ENCODE results near the gene ZRANB3. TPM values are rescaled to one million over a fixed set of nuclear protein-coding genes. Genes with fewer than 3 reads are reported as not detected.
"Not testable (repeated sequence)": the region's sequence is repeated elsewhere in the genome, so short reads cannot be mapped to it uniquely, and the experiment has no call there.

ZRANB3 gene
- total RNA-seq, 4 donors from 2014 or later = 1.6 to 7.4 (median 2.8) TPM

GRCh38 chr2:135124924-135125886 lies 405.8 kb downstream of the ZRANB3 start:
- Histone ChIP-seq H3K27ac (no peak overlapping the region), H3K4me3 (no peak overlapping the region), H3K27me3 (no peaks in the 10 kb centered on the region), H3K36me3 (peaks cover 0 to 59% (median 0%) of the 10 kb centered on the region in 3 donors), H3K4me1 (no peaks in the 10 kb centered on the region), H3K9me3 (no peaks in the 10 kb centered on the region)
- TF ChIP-seq, protein P1, sequence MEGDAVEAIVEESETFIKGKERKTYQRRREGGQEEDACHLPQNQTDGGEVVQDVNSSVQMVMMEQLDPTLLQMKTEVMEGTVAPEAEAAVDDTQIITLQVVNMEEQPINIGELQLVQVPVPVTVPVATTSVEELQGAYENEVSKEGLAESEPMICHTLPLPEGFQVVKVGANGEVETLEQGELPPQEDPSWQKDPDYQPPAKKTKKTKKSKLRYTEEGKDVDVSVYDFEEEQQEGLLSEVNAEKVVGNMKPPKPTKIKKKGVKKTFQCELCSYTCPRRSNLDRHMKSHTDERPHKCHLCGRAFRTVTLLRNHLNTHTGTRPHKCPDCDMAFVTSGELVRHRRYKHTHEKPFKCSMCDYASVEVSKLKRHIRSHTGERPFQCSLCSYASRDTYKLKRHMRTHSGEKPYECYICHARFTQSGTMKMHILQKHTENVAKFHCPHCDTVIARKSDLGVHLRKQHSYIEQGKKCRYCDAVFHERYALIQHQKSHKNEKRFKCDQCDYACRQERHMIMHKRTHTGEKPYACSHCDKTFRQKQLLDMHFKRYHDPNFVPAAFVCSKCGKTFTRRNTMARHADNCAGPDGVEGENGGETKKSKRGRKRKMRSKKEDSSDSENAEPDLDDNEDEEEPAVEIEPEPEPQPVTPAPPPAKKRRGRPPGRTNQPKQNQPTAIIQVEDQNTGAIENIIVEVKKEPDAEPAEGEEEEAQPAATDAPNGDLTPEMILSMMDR (IDR thresholded peaks at IDR 0.05) = no peak
- no peak for TF ChIP-seq POLR2A (IDR thresholded peaks at IDR 0.05)
- DNase-seq = no peak

DNA sequence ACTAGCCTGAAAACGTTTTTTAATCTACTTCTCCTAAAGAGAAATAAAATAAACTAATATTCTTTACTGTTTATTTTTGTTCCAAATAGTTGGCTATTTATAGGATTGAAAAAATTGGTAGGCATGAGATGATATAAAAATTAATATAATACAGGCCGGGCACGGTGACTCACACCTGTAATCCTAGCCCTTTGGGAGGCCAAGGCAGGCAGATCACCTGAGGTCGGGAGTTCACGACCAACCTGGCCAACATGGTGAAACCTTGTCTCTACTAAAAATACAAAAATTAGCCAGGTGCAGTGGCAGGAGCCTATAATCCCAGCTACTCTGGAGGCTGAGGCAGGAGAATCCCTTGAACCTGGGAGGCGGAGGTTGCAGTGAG lies 409.4 kb downstream of the ZRANB3 start:
- not testable (repeated sequence) for H3K9me3 ChIP-seq, H3K4me3 ChIP-seq, H3K27me3 ChIP-seq, DNase-seq, H3K4me1 ChIP-seq, H3K27ac ChIP-seq
- peaks cover 0 to 27% (median 0%) of the 10 kb centered on the region in 3 donors for H3K36me3 ChIP-seq

- H3K27ac ChIP-seq = no peak overlapping the region
- TF ChIP-seq POLR2A (IDR thresholded peaks at IDR 0.05) = no peak
- TF ChIP-seq, protein P1 (IDR thresholded peaks at IDR 0.05) = no peak
Measured at GRCh38 chr2:135121016-135121657, 409.9 kb downstream of the ZRANB3 start.

DNA sequence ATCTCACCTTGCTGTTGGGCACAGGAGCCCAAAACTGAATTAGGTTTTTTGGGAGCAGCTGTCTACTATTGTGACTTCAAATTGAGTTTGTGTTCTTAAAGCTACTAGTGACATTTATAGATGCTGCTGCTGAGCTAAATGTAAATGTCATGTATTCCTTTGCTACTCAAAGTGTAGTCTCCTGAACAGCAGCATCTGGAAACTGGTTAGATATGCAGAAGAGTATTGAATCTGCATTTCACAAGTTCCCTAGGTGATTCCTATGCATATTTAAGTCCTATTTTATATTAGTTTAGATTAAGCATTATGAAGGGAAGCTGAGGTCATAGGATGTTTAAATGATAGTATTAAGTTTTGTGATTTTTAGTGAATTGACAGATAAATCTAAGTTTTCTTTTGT lies 411.4 kb downstream of the ZRANB3 start:
- H3K4me1 ChIP-seq = no peaks in the 10 kb centered on the region
- TF ChIP-seq POLR2A (IDR thresholded peaks at IDR 0.05) = no peak
- TF ChIP-seq, protein P1 (IDR thresholded peaks at IDR 0.05) = no peak
- no peak for DNase-seq

More at GRCh38 chr2:135121016-135121657, 409.9 kb downstream of the ZRANB3 start:
- Histone ChIP-seq H3K27me3 (no peaks in the 10 kb centered on the region), H3K9me3 (no peaks in the 10 kb centered on the region), H3K4me3 (no peak overlapping the region), H3K36me3 (peaks cover 0 to 22% (median 0%) of the 10 kb centered on the region in 3 donors), H3K4me1 (no peaks in the 10 kb centered on the region)
- no peak for DNase-seq

DNA sequence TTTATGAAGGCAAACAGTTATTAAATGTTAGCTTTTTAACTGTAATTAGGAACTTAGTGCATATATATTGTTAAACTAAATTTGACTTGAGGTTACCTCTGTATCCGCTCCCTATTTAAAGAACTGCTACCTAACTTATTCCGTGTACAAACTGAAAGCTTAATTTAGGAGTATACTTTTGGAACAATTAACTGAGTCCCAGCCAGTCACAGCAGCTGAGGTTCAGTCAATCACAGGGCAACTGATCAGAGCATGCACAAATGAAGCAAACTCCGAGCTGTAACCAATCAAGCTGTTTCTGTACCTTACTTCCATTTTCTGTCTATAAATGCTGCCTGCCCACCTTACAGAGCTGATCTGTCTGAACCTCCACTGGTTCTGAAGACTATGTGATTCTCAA lies 417.7 kb downstream of the ZRANB3 start:
- no peaks in the 10 kb centered on the region for H3K27me3 ChIP-seq
- H3K4me3 ChIP-seq = no peak overlapping the region
- H3K4me1 ChIP-seq = no peaks in the 10 kb centered on the region
- peaks cover 0 to 35% (median 0%) of the 10 kb centered on the region in 3 donors for H3K36me3 ChIP-seq
- no peak for DNase-seq
- TF ChIP-seq POLR2A (IDR thresholded peaks at IDR 0.05) = no peak
- TF ChIP-seq, protein P1 (IDR thresholded peaks at IDR 0.05) = no peak
- H3K9me3 ChIP-seq = no peaks in the 10 kb centered on the region
- H3K27ac ChIP-seq = no peak overlapping the region

More for the DNA sequence above, 411.4 kb downstream of the ZRANB3 start:
- H3K27me3 ChIP-seq = no peaks in the 10 kb centered on the region
- H3K9me3 ChIP-seq = no peaks in the 10 kb centered on the region
- no peak overlapping the region for H3K27ac ChIP-seq
- peaks cover 0 to 18% (median 0%) of the 10 kb centered on the region in 3 donors for H3K36me3 ChIP-seq
- no peak overlapping the region for H3K4me3 ChIP-seq

- H3K27me3 ChIP-seq, DNase-seq, H3K27ac ChIP-seq, H3K4me1 ChIP-seq, H3K4me3 ChIP-seq, H3K36me3 ChIP-seq, H3K9me3 ChIP-seq: not testable (repeated sequence)
Measured at GRCh38 chr2:135105513-135106316, 425.3 kb downstream of the ZRANB3 start.
